IMR-90 (cell line): Measurements from ENCODE around the gene INPPL1.

ENCODE experiments used
- BHLHE40 ChIP-seq: fragments of 150-350 bp; IDR thresholded peaks from 2 replicates; pipeline ENCODE4 v1.6.1; 2016; ENCODE audit warnings: mild to moderate bottlenecking, low read depth, low read length
- CEBPB ChIP-seq: IDR thresholded peaks from 2 replicates; pipeline ENCODE4 v1.6.1; 2012; ENCODE audit warnings: low read depth, low read length, improper control_type of control experiment
- CHD1 ChIP-seq: IDR thresholded peaks from 2 replicates; pipeline ENCODE4 v1.6.1; 2012; ENCODE audit warnings: low read depth, low read length, improper control_type of control experiment
- MAFK ChIP-seq: IDR thresholded peaks from 2 replicates; pipeline ENCODE4 v1.6.1; 2012; ENCODE audit warnings: low read depth, low read length, improper control_type of control experiment
- MAZ ChIP-seq: IDR thresholded peaks from 2 replicates; pipeline ENCODE4 v1.6.1; 2012; ENCODE audit warnings: low read depth, mild to moderate bottlenecking, low read length, improper control_type of control experiment, moderate library complexity, borderline replicate concordance
- POLR2A ChIP-seq: IDR thresholded peaks from 2 replicates; pipeline ENCODE4 v1.6.1; 2012; ENCODE audit warnings: mild to moderate bottlenecking, low read depth, low read length
- RAD21 ChIP-seq: IDR thresholded peaks from 2 replicates; pipeline ENCODE4 v1.6.1; 2012; ENCODE audit warnings: low read length, improper control_type of control experiment
- RCOR1 ChIP-seq: IDR thresholded peaks from 2 replicates; pipeline ENCODE4 v1.6.1; 2012; ENCODE audit warnings: mild to moderate bottlenecking, low read length, improper control_type of control experiment; ENCODE audit not compliant: insufficient replicate concordance
- RFX5 ChIP-seq: IDR thresholded peaks from 2 replicates; pipeline ENCODE4 v1.8.0; 2012; ENCODE audit warnings: low read depth, mild to moderate bottlenecking, low read length, moderate library complexity
- SMC3 ChIP-seq: fragments of 150-350 bp; IDR thresholded peaks from 2 replicates; pipeline ENCODE4 v1.6.1; 2016; ENCODE audit warnings: low read depth, mild to moderate bottlenecking, antibody characterized with exemption, low read length, moderate library complexity
- TF ChIP-seq, protein P1 (sequence below): conservative IDR thresholded peaks from 2 replicates; pipeline ENCODE4 v1.5.1; 2012; ENCODE audit warnings: mild to moderate bottlenecking, low read depth, low read length, improper control_type of control experiment
- TF ChIP-seq, protein P2 (sequence below): fragments of 150-350 bp; IDR thresholded peaks from 2 replicates; pipeline ENCODE4 v1.6.1; 2017; ENCODE audit warnings: mild to moderate bottlenecking, antibody characterized with exemption, low read length, low read depth

DNA sequence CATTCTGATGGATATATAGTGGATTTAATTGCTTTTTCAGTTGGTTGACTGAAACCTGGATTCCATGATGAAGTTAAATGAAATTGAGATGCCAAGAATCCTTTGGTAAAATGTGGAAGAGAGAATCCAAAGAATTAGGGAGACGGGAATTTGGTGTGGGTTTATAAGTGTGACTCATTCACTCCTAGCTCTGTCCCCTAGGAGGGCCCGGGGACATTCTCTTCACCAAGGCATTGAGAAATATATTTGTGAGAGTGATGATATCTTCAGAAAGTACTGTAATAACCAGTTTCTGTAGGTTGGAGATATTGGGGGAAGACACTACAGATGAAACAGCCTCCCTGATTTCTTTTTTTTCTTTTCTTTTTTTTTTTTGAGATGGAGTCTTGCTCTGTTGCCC is 33.0 kb downstream of the INPPL1 start:
- TF ChIP-seq, protein P1, sequence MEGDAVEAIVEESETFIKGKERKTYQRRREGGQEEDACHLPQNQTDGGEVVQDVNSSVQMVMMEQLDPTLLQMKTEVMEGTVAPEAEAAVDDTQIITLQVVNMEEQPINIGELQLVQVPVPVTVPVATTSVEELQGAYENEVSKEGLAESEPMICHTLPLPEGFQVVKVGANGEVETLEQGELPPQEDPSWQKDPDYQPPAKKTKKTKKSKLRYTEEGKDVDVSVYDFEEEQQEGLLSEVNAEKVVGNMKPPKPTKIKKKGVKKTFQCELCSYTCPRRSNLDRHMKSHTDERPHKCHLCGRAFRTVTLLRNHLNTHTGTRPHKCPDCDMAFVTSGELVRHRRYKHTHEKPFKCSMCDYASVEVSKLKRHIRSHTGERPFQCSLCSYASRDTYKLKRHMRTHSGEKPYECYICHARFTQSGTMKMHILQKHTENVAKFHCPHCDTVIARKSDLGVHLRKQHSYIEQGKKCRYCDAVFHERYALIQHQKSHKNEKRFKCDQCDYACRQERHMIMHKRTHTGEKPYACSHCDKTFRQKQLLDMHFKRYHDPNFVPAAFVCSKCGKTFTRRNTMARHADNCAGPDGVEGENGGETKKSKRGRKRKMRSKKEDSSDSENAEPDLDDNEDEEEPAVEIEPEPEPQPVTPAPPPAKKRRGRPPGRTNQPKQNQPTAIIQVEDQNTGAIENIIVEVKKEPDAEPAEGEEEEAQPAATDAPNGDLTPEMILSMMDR: no peak
- no peak for TF ChIP-seq CEBPB
- TF ChIP-seq, protein P2, sequence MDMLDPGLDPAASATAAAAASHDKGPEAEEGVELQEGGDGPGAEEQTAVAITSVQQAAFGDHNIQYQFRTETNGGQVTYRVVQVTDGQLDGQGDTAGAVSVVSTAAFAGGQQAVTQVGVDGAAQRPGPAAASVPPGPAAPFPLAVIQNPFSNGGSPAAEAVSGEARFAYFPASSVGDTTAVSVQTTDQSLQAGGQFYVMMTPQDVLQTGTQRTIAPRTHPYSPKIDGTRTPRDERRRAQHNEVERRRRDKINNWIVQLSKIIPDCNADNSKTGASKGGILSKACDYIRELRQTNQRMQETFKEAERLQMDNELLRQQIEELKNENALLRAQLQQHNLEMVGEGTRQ: no peak
- no peak for TF ChIP-seq POLR2A
- TF ChIP-seq RAD21: no peak
- TF ChIP-seq RCOR1: no peak
- no peak for TF ChIP-seq RFX5
- TF ChIP-seq SMC3: no peak
- no peak for TF ChIP-seq CHD1
- TF ChIP-seq MAZ: no peak
- no peak for TF ChIP-seq BHLHE40
- TF ChIP-seq MAFK: no peak
